ENCODE data around the gene SEC22A. TPM values are rescaled to one million over a fixed set of nuclear protein-coding genes. Genes with fewer than 3 reads are reported as not detected.

SEC22A gene
- total RNA-seq, 4 donors from 2014 or later = 17.7 to 49.4 (median 24.2) TPM

GRCh38 chr3:123295171-123295900 is 93.6 kb downstream of the SEC22A start:
- no peak for DNase-seq (ENCODE audit: low spot score in 2 of 2)
- H3K9me3 ChIP-seq = no peaks in the 10 kb centered on the region
- TF ChIP-seq CTCF (IDR thresholded peaks at IDR 0.05) (no peak), EP300 (IDR thresholded peaks at IDR 0.05) (no peak), POLR2A (IDR thresholded peaks at IDR 0.05) (no peak)
- WGBS, 2 donors = 78 to 82% methylated on average over 7 of the region's 7 CpGs
- H3K4me3 ChIP-seq = no peak overlapping the region
- no peaks in the 10 kb centered on the region for H3K27me3 ChIP-seq
- H3K4me1 ChIP-seq = no peaks in the 10 kb centered on the region
- H3K27ac ChIP-seq = no peak overlapping the region
- peaks cover 0 to 31% (median 0%) of the 10 kb centered on the region in 3 donors for H3K36me3 ChIP-seq

GRCh38 chr3:123295901-123296250 is 94.1 kb downstream of the SEC22A start:
- Histone ChIP-seq H3K27me3 (no peaks in the 10 kb centered on the region), H3K27ac (no peak overlapping the region), H3K4me3 (no peak overlapping the region), H3K4me1 (no peaks in the 10 kb centered on the region), H3K9me3 (no peaks in the 10 kb centered on the region), H3K36me3 (peaks cover 0 to 25% (median 0%) of the 10 kb centered on the region in 3 donors)
- DNase-seq (ENCODE audit: low spot score in 2 of 2) = no peak
- TF ChIP-seq EP300 (IDR thresholded peaks at IDR 0.05) = no peak
- WGBS, 2 donors = 65 to 67% methylated on average over 10 of the region's 11 CpGs

DNA sequence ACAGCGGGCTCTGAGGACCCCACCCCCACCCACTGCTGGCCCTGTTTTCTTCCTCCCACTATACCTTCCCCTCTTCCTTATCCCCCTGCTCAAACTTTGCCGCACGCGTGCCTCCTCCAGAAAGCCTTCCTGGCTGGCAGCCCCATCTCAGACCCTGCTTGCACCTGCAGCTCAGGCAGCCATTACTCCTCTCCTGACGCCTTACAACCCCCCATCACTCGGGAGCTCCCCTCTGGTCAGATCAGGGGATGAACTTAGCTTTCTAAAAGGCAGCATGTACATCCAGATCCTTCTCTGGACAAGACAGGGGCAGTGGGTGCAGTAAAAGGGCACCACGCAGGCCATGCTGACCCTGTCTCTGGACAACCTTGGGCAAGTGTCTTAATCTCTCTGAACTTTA is 94.5 kb downstream of the SEC22A start:
- TF ChIP-seq POLR2A (IDR thresholded peaks at IDR 0.05) = no peak
- no peak for TF ChIP-seq EP300 (IDR thresholded peaks at IDR 0.05)
- no peak for TF ChIP-seq CTCF (IDR thresholded peaks at IDR 0.05)
- no peaks in the 10 kb centered on the region for H3K4me1 ChIP-seq
- no peak overlapping the region for H3K4me3 ChIP-seq

DNA sequence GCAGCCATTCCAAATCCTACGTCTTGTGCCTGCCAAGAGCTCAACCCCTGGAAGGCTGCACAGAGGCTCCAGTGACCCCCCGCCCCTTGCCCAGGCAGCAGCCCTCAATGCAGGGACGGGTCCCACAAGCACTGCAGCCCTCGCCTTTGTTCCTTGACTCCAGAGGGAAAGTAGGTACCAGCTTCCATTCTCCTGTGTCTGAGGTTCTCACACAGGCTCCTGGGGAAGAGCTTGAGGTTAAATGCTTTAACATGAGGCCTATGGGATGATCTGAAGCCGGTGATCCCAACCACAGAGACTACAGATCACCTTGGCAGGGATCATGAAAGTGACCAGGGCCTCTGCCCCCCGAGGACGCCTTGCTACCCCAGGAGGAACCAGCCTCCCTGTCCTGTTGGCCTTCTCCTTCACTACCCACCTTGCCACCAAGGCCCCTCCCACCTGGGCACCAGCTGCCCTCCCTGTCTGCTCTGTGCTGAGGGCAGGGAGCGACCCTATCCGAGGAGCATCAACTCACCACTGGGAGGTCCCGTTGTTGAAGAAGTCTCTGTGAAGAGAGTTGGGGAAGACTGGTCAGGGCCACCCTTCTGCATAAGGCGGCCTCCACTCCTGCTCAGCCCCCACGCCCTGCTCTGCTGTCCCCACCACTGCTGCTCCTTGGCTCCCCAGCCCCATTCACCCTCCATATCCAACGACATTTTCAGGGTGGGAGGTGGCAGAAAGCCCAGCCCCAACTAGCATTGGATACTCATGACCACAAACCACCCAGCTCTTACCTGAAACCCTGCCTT is 95.3 kb downstream of the SEC22A start:
- Histone ChIP-seq H3K9me3 (no peaks in the 10 kb centered on the region), H3K36me3 (peaks cover 0 to 27% (median 0%) of the 10 kb centered on the region in 3 donors), H3K27me3 (no peaks in the 10 kb centered on the region), H3K27ac (no peak overlapping the region), H3K4me3 (no peak overlapping the region), H3K4me1 (no peaks in the 10 kb centered on the region)
- TF ChIP-seq POLR2A (IDR thresholded peaks at IDR 0.05) (no peak), EP300 (IDR thresholded peaks at IDR 0.05) (no peak), CTCF (IDR thresholded peaks at IDR 0.05) (no peak)
- 77 to 84% methylated on average over 11 to 13 of the region's 13 CpGs for WGBS, 2 donors
- DNase-seq (ENCODE audit: low spot score in 2 of 2) = no peak

More for the DNA sequence above, 94.5 kb downstream of the SEC22A start:
- no peak for DNase-seq (ENCODE audit: low spot score in 2 of 2)
- no peaks in the 10 kb centered on the region for H3K9me3 ChIP-seq
- 87 to 90% methylated on average over 7 of the region's 7 CpGs for WGBS, 2 donors
- peaks cover 0 to 25% (median 0%) of the 10 kb centered on the region in 3 donors for H3K36me3 ChIP-seq
- H3K27ac ChIP-seq = no peak overlapping the region
- no peaks in the 10 kb centered on the region for H3K27me3 ChIP-seq

DNA sequence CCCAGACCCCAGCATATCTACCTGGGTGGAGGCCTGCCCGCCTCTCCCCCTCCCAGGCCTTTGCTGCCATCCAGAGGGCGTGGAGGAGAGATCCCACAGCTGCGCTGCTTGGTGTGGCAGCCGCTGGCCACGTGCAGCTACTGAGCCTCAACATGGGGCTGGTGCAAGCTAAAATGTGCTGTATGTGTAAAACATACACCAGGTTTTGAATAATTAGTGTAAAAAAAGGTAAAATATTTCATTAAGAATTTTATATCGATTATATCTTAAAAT is 95.8 kb downstream of the SEC22A start:
- DNase-seq (ENCODE audit: low spot score in 2 of 2) = no peak
- TF ChIP-seq POLR2A (IDR thresholded peaks at IDR 0.05) (no peak), CTCF (IDR thresholded peaks at IDR 0.05) (no peak), EP300 (IDR thresholded peaks at IDR 0.05) (no peak)

More for the DNA sequence above, 95.8 kb downstream of the SEC22A start:
- Histone ChIP-seq H3K4me1 (no peaks in the 10 kb centered on the region), H3K27ac (no peak overlapping the region), H3K27me3 (no peaks in the 10 kb centered on the region), H3K36me3 (peaks cover 0 to 27% (median 0%) of the 10 kb centered on the region in 3 donors), H3K4me3 (no peak overlapping the region), H3K9me3 (no peaks in the 10 kb centered on the region)
- WGBS, 2 donors = 80% methylated on average over 6 of the region's 6 CpGs
